ENCODE data around the gene SMARCA2.

The SMARCA2 gene

GRCh38 chr9:2217540-2217939, 202.4 kb downstream of the SMARCA2 start:
- DNase-seq: no peak

- DNase-seq: no peak
These were observed 204.9 kb downstream of the SMARCA2 start for GRCh38 chr9:2220036-2220435.

GRCh38 chr9:2227144-2227867, 212.2 kb downstream of the SMARCA2 start:
- DNase-seq: peak; percentile 30

- DNase-seq: peak; percentile 27
These were observed 213.0 kb downstream of the SMARCA2 start for GRCh38 chr9:2228132-2228531.

- no peak for DNase-seq
These were observed 213.5 kb downstream of the SMARCA2 start for GRCh38 chr9:2228641-2229040.

DNA sequence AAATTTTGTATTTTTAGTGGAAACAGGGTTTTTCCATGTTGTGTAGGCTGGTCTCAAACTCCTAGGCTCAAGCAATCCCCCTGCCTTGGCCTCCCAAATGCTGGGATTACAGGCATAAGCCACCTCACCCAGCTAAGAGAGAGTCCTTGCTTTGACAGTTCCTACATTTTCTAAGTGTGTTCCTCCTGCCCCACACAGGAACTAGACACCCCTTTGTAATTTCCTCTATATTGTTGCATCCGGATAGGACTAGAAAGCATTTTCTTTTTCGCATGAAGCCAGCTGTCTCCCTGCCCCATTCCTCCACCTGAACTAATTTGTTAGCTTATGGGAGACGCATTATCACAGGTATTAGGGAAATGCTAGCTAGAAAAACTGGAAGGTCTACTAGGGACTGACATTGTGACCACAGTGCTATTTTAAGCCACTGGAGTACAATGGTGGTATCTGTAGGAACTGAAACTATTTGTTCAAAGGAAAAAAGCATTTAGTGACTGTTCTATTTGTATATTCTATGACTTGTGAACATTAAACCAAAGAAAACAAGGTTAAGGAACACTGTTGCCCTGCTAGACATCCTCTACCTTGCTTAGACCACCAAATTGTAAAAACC, 214.1 kb downstream of the SMARCA2 start:
- no peak for DNase-seq

GRCh38 chr9:2230362-2230761, 215.2 kb downstream of the SMARCA2 start:
- no peak for DNase-seq

- DNase-seq: no peak
These were observed 216.0 kb downstream of the SMARCA2 start for GRCh38 chr9:2231101-2231500.

DNA sequence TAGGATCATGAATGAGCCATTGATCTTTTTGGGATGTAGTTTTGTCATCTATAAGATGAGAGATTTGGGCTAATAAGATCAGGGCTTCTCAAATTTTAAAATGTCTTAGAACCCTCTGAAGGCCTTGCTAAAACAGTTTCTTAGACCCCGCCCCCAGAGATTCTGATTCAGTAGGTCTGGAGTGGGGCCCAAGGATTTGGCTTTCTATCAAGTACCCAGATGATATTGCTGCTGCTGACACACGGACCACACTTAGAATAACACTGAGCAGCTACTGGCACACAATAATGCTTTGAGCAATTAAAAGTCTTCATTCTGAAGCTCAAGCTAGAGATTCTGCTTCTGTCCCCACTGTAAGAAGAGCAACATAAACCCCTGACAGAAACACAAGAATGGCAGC, 216.7 kb downstream of the SMARCA2 start:
- DNase-seq: peak; percentile 73

GRCh38 chr9:2233274-2233673, 218.1 kb downstream of the SMARCA2 start:
- no peak for DNase-seq

DNA sequence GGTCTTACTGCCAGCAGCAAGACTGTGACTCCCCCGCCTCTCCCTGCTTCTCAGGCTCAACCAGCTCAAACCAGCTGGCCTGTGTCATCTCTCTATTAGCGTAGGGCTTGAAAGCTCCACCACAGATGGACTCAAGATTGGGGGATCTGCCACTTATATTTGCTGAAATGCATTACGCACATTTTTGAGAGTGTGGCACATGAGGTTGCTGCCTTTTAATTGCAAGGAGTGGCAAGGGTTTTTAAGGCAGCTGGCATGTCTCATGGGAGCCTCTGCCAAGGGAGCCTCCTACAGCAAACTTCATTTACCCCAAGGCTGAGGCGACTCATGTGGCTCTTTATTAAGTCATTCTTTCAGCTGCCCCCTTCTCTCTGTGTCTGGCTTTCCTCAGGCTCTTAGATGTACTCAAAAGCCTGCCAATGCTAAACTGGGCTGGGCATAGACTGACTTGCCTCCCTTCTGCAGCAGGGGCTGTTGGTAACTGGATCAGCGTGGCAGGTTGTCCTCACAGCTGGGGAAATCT, 219.3 kb downstream of the SMARCA2 start:
- no peak for DNase-seq

GRCh38 chr9:2235623-2236022, 220.5 kb downstream of the SMARCA2 start:
- DNase-seq: no peak

- no peak for DNase-seq
These were observed 221.7 kb downstream of the SMARCA2 start for GRCh38 chr9:2236850-2237249.

GRCh38 chr9:2241461-2241835, 226.3 kb downstream of the SMARCA2 start:
- peak; percentile 87 for DNase-seq

DNA sequence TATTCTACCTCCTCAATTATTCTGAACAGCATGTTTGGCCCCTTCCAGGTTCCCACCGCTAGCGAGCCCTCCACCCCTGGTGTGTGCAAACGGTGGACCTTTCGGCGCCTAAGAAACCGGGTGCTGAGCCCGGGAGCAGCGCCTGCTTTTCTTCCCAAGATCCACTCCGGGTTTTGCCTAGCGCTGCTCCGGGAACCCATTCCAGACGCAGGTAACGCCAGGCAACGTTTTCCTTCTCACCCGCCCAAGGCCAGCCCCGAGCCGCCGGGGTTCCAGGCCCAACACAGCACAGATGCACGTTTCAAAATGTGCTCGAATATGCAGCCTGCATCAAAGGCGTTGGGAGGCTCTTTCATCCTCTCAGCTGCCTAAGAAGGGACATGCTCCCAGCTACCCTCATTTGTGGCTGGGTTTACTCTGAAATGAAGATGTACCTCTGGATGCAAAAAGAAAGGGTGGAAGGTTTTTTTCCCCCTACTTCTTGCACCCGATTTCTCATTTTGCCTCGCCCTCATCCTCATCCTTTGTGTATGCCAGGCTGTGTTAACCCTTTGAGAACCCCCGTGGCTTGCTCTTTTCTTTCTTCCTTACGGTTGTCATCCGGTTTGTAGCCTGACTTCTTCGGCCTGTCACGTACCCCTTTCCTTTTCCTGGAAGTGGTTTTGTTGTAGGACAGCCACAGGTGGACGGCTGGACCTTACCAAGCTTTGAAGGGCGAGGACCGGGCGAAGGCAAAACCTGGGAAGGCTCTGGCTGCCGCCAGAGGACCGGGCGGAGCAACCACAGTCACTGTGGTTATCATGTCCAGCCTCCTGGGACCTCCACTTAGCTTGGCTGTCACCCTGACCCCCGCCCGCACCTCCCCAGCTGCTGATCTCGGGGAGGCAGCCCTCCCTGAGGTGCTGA, 226.9 kb downstream of the SMARCA2 start:
- DNase-seq: peak; percentile 92

GRCh38 chr9:2242831-2243330, 227.7 kb downstream of the SMARCA2 start:
- DNase-seq: no peak
